ENCODE measurements around the gene ROR1. TPM values are rescaled to one million over a fixed set of nuclear protein-coding genes. Genes with fewer than 3 reads are reported as not detected.

Gene ROR1
- total and polyA plus RNA-seq, 10 of the 15 experiments (the other 5 are each of a cell fraction or from before 2014, with no cell fraction given) = 0.02 to 0.08 (median 0.05) TPM; not detected in 6

GRCh38 chr1:64052777-64053176 lies 279.0 kb downstream of the ROR1 start:
- DNase-seq (ENCODE audit: low read depth, low spot score) (no peak), ATAC-seq (no peak), FAIRE-seq (no peak)
- WGBS (ENCODE audit: insufficient coverage, insufficient replicate concordance, low lambda C conversion rate, missing lambda C conversion rate) = 33% methylated on average over 1 of the region's 1 CpG
- intact Hi-C loops (cut with micrococcal nuclease; ENCODE audit: unreplicated experiment) (no loop called here), in situ Hi-C loops (cut with MboI) (no loop called here)
- SMC1A ChIA-PET (ENCODE audit: uncharacterized antibody, unreplicated experiment) = no interaction called here
- Histone ChIP-seq H4K20me1 (ENCODE audit: control insufficient read depth, insufficient read depth) (no peaks in the 10 kb centered on the region), H3K79me2 (ENCODE audit: control insufficient read depth, insufficient read depth, low read length) (no peaks in the 10 kb centered on the region), H3K4me1 (ENCODE audit: control insufficient read depth, insufficient read depth, low read length) (no peaks in the 10 kb centered on the region), H3K27ac (ENCODE audit: control insufficient read depth, insufficient read depth) (no peak overlapping the region), H3K36me3 (ENCODE audit: control insufficient read depth in 2 of 2, insufficient read depth in 2 of 2, low read length in 1 of 2) (no peaks in the 10 kb centered on the region), H3K27me3 (replicated peaks in 1 of 2; ENCODE audit: control insufficient read depth in 2 of 2, insufficient read depth in 2 of 2, low read length in 1 of 2) (no peaks in the 10 kb centered on the region), H2AFZ (ENCODE audit: control insufficient read depth, low read depth, low read length) (no peak overlapping the region), H3K9ac (ENCODE audit: control insufficient read depth, insufficient read depth, low read length) (no peak overlapping the region), H3K9me3 (replicated peaks; ENCODE audit: control insufficient read depth, insufficient read depth, low read length) (no peaks in the 10 kb centered on the region), H3K4me3 (no peak overlapping the region), H3K4me2 (ENCODE audit: control insufficient read depth, insufficient read depth) (no peak overlapping the region)
- POLR2A ChIA-PET = no interaction called here
- RAD21 ChIA-PET (ENCODE audit: unreplicated experiment) = no interaction called here
- no TSS peak for BruUV-seq (replicated peaks)
- TF ChIP-seq SREBF2 (IDR thresholded peaks at IDR 0.05; ENCODE audit: low read length) = no peak
- no peak for TF ChIP-seq STAT1 (conservative IDR thresholded peaks at IDR 0.05)
- TF ChIP-seq EGR1 (IDR thresholded peaks at IDR 0.05; ENCODE audit: borderline replicate concordance in 1 of 2, low read depth in 2 of 2, low read length in 2 of 2) = no peak
- CTCF ChIA-PET = no interaction called here

- in situ Hi-C loops (cut with MboI) = no loop called here
- FAIRE-seq (no peak), ATAC-seq (no peak), DNase-seq (ENCODE audit: low read depth, low spot score) (no peak)
- H3K9ac ChIP-seq (ENCODE audit: control insufficient read depth, insufficient read depth, low read length) = no peak overlapping the region
- no peak overlapping the region for H3K27ac ChIP-seq (ENCODE audit: control insufficient read depth, insufficient read depth)
- BruUV-seq (replicated peaks) = no TSS peak
- H3K4me3 ChIP-seq = no peak overlapping the region
- no peak overlapping the region for H3K4me2 ChIP-seq (ENCODE audit: control insufficient read depth, insufficient read depth)
- 32% methylated on average over 2 of the region's 2 CpGs for WGBS (ENCODE audit: insufficient coverage, insufficient replicate concordance, low lambda C conversion rate, missing lambda C conversion rate)
- CTCF ChIA-PET = no interaction called here
- H4K20me1 ChIP-seq (ENCODE audit: control insufficient read depth, insufficient read depth) = no peaks in the 10 kb centered on the region
- POLR2A ChIA-PET = no interaction called here
- RAD21 ChIA-PET (ENCODE audit: unreplicated experiment) = no interaction called here
- H3K79me2 ChIP-seq (ENCODE audit: control insufficient read depth, insufficient read depth, low read length) = no peaks in the 10 kb centered on the region
- no peaks in the 10 kb centered on the region for H3K4me1 ChIP-seq (ENCODE audit: control insufficient read depth, insufficient read depth, low read length)
- SMC1A ChIA-PET (ENCODE audit: uncharacterized antibody, unreplicated experiment) = no interaction called here
- intact Hi-C loops (cut with micrococcal nuclease; ENCODE audit: unreplicated experiment) = no loop called here
- no peak overlapping the region for H2AFZ ChIP-seq (ENCODE audit: control insufficient read depth, low read depth, low read length)
- H3K9me3 ChIP-seq (replicated peaks; ENCODE audit: control insufficient read depth, insufficient read depth, low read length) = no peaks in the 10 kb centered on the region
- TF ChIP-seq SPI1 (IDR thresholded peaks at IDR 0.05; ENCODE audit: borderline replicate concordance, insufficient read depth, low read depth, low read length) (no peak), ESRRA (IDR thresholded peaks at IDR 0.05; ENCODE audit: low read length) (no peak), PAX8 (IDR thresholded peaks at IDR 0.05) (no peak), CEBPZ (IDR thresholded peaks at IDR 0.05; ENCODE audit: low read depth, low read length) (no peak), HDGF (IDR thresholded peaks at IDR 0.05) (no peak)
- H3K27me3 ChIP-seq (replicated peaks in 1 of 2; ENCODE audit: control insufficient read depth in 2 of 2, insufficient read depth in 2 of 2, low read length in 1 of 2) = no peaks in the 10 kb centered on the region
- H3K36me3 ChIP-seq (ENCODE audit: control insufficient read depth in 2 of 2, insufficient read depth in 2 of 2, low read length in 1 of 2) = no peaks in the 10 kb centered on the region
Observed at GRCh38 chr1:64055310-64055709, 281.5 kb downstream of the ROR1 start.
